ENCODE results near the gene QPCT. TPM values are rescaled to one million over a fixed set of nuclear protein-coding genes. Genes with fewer than 3 reads are reported as not detected.

Gene QPCT
- total and polyA plus RNA-seq, 2 experiments from 2014 or later: 13.2 TPM

DNA sequence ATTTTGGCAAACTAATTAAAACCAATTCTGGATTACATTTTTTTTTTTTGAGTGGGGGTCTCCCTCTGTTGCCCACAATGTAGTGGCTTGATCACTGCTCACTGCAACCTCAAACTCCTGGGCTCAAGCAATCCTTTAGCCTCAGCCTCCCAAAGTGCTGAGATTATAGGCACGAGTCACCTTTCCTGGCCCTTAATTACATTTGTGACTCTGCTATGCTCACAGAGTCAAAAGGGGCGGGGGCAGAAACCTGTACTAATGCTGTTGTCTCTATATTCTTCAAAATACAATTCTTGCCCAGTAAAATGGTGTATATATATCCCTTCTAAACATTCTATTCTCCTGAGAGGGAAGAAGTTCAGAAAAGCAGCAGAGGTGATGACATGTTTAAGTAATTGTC, 43.0 kb upstream of the QPCT start:
- Mint-ChIP-seq H3K9me3 (peaks cover 15% of the 10 kb centered on the region), H3K36me3 (ENCODE audit: low read depth) (peaks cover 23% of the 10 kb centered on the region), H3K27ac (no peak overlapping the region; the same call in 1 of the 2 replicates), H3K27me3 (ENCODE audit: insufficient read depth, low read depth, poor library complexity) (no peaks in the 10 kb centered on the region), H3K4me1 (peaks cover 11% of the 10 kb centered on the region), H3K4me3 (no peak overlapping the region)
- no peak for TF ChIP-seq POLR2AphosphoS5 (IDR thresholded peaks at IDR 0.05; ENCODE audit: low read depth)
- TF ChIP-seq CREB1 (CRISPR knock-in tag; IDR thresholded peaks at IDR 0.05; ENCODE audit: low read depth): no peak
- TF ChIP-seq ZNF114 (CRISPR knock-in tag; IDR thresholded peaks at IDR 0.05): no peak
- TF ChIP-seq, protein P1, sequence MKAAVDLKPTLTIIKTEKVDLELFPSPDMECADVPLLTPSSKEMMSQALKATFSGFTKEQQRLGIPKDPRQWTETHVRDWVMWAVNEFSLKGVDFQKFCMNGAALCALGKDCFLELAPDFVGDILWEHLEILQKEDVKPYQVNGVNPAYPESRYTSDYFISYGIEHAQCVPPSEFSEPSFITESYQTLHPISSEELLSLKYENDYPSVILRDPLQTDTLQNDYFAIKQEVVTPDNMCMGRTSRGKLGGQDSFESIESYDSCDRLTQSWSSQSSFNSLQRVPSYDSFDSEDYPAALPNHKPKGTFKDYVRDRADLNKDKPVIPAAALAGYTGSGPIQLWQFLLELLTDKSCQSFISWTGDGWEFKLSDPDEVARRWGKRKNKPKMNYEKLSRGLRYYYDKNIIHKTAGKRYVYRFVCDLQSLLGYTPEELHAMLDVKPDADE (IDR thresholded peaks at IDR 0.05): no peak
- TF ChIP-seq NANOG (IDR thresholded peaks at IDR 0.05; ENCODE audit: borderline replicate concordance): no peak
- Histone ChIP-seq H3K4me2 (no peak overlapping the region), H2AFZ (no peak overlapping the region), H3K36me3 (ENCODE audit: insufficient read depth) (no peaks in the 10 kb centered on the region), H3K4me1 (ENCODE audit: insufficient read depth) (no peaks in the 10 kb centered on the region), H3F3A (replicated peaks; ENCODE audit: low read depth) (no peaks in the 10 kb centered on the region), H3K9me2 (ENCODE audit: insufficient read depth) (no peaks in the 10 kb centered on the region), H3K79me2 (replicated peaks; ENCODE audit: insufficient read depth) (peaks cover 99% of the 10 kb centered on the region), H3K4me3 (no peak overlapping the region), H4K20me1 (replicated peaks; ENCODE audit: insufficient read depth) (peaks cover 8% of the 10 kb centered on the region), H3K27ac (ENCODE audit: low read depth) (no peak overlapping the region), H3K27me3 (ENCODE audit: insufficient read depth) (no peaks in the 10 kb centered on the region)
- no peak for ATAC-seq
- no peak for DNase-seq (ENCODE audit: low spot score)

DNA sequence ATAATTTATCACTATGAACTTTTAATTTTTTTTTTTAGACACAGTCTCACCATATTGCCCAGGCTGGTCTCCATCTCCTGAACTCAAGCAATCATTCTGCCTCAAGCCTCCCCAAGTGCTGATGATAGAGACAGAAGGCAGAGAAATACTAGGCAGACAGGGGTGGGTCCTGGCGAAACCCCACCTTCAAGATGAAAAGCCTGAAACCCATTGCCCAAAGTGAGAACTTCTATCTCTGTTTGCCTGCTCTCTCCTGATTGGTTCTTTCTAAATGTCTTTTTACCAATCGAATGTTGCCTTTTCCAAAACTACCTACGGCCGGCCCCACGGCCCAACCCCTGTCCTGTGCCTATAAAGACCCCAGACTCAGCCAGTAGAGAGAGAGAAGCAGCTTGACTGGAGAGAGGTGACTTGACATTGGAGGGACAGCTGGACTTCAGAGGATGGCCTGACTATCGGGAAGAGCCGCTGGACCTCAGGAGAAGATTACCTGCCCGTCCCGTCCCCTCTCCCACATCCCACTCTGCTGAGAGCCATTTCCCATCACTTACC, 41.7 kb upstream of the QPCT start:
- no peaks in the 10 kb centered on the region for H3K27me3 ChIP-seq (ENCODE audit: insufficient read depth)
- Mint-ChIP-seq H3K27ac (no peak overlapping the region), H3K9me3 (peaks cover 15% of the 10 kb centered on the region), H3K27me3 (ENCODE audit: insufficient read depth, low read depth, poor library complexity) (no peaks in the 10 kb centered on the region), H3K4me3 (no peak overlapping the region), H3K4me1 (peaks cover 11% of the 10 kb centered on the region), H3K36me3 (ENCODE audit: low read depth) (peaks cover 23% of the 10 kb centered on the region)
- no peaks in the 10 kb centered on the region for H3F3A ChIP-seq (replicated peaks; ENCODE audit: low read depth)
- H3K4me2 ChIP-seq: no peak overlapping the region
- no peak for ATAC-seq
- no peaks in the 10 kb centered on the region for H3K9me2 ChIP-seq (ENCODE audit: insufficient read depth)
- DNase-seq (ENCODE audit: low spot score): no peak
- no peak for TF ChIP-seq JUNB (IDR thresholded peaks at IDR 0.05; ENCODE audit: unreplicated experiment)
- TF ChIP-seq ZNF331 (CRISPR knock-in tag; IDR thresholded peaks at IDR 0.05; ENCODE audit: low read depth): no peak
- TF ChIP-seq ZNF114 (CRISPR knock-in tag; IDR thresholded peaks at IDR 0.05): no peak
- TF ChIP-seq, protein P2, sequence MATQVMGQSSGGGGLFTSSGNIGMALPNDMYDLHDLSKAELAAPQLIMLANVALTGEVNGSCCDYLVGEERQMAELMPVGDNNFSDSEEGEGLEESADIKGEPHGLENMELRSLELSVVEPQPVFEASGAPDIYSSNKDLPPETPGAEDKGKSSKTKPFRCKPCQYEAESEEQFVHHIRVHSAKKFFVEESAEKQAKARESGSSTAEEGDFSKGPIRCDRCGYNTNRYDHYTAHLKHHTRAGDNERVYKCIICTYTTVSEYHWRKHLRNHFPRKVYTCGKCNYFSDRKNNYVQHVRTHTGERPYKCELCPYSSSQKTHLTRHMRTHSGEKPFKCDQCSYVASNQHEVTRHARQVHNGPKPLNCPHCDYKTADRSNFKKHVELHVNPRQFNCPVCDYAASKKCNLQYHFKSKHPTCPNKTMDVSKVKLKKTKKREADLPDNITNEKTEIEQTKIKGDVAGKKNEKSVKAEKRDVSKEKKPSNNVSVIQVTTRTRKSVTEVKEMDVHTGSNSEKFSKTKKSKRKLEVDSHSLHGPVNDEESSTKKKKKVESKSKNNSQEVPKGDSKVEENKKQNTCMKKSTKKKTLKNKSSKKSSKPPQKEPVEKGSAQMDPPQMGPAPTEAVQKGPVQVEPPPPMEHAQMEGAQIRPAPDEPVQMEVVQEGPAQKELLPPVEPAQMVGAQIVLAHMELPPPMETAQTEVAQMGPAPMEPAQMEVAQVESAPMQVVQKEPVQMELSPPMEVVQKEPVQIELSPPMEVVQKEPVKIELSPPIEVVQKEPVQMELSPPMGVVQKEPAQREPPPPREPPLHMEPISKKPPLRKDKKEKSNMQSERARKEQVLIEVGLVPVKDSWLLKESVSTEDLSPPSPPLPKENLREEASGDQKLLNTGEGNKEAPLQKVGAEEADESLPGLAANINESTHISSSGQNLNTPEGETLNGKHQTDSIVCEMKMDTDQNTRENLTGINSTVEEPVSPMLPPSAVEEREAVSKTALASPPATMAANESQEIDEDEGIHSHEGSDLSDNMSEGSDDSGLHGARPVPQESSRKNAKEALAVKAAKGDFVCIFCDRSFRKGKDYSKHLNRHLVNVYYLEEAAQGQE (IDR thresholded peaks at IDR 0.05; ENCODE audit: unreplicated experiment): no peak
- TF ChIP-seq CREB1 (CRISPR knock-in tag; IDR thresholded peaks at IDR 0.05; ENCODE audit: low read depth): no peak
- no peak for TF ChIP-seq EZH2phosphoT487 (IDR thresholded peaks at IDR 0.05; ENCODE audit: unreplicated experiment)
- no peak overlapping the region for H3K4me3 ChIP-seq
- H3K79me2 ChIP-seq (replicated peaks; ENCODE audit: insufficient read depth): peaks cover 100% of the 10 kb centered on the region
- H2AFZ ChIP-seq: no peak overlapping the region
- no peaks in the 10 kb centered on the region for H3K4me1 ChIP-seq (ENCODE audit: insufficient read depth)
- no peaks in the 10 kb centered on the region for H3K36me3 ChIP-seq (ENCODE audit: insufficient read depth)
- H4K20me1 ChIP-seq (replicated peaks; ENCODE audit: insufficient read depth): peaks cover 19% of the 10 kb centered on the region
- no peak overlapping the region for H3K27ac ChIP-seq (ENCODE audit: low read depth)

Measured in GM23338 (cell line).